ENCODE data around the gene ACSS2. TPM values are rescaled to one million over a fixed set of nuclear protein-coding genes. Genes with fewer than 3 reads are reported as not detected.

The ACSS2 gene
- total and polyA plus RNA-seq, 2 donors (not counting 1 experiment from before 2014, with no cell fraction given): 10.5 to 22.1 TPM

DNA sequence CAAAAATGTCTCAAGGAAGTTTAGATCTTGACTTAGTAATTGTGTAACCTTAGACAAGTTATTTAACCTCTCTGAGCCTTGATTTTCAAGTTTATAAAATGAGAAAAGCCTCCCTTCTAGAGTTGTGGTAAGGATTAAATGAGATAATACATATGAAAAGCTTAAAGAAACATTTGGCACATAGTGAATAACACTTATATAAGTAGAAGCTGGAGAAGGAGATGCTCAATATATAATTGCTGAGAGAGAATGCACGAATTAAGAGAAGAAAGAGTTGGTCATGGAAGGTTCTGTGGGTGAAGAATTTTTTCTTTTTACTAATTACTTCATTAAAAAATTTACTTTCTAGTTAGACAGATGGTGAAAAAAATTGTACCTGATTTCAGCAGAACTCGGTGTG, 5.3 kb downstream of the ACSS2 start:
- peaks cover 4% of the 10 kb centered on the region for H3K79me2 ChIP-seq (ENCODE audit: control insufficient read depth, insufficient read depth, low read length)
- H3K4me3 ChIP-seq (ENCODE audit: control extremely low read depth in 1 of 5, extremely low read depth in 1 of 5, insufficient read depth in 1 of 5, low read depth in 2 of 5, low read length in 4 of 5): no peak overlapping the region
- peaks cover 5 to 6% of the 10 kb centered on the region in 2 donors for H3K4me1 ChIP-seq (ENCODE audit: control insufficient read depth in 2 of 2, insufficient read depth in 2 of 2, low read length in 2 of 2)
- CTCF ChIA-PET: no interaction called here
- H3K27me3 ChIP-seq (replicated peaks in 1 of 4; ENCODE audit: control extremely low read depth in 1 of 4, control insufficient read depth in 3 of 4, insufficient read depth in 4 of 4, low read length in 3 of 4): no peaks in the 10 kb centered on the region
- no peak overlapping the region for H3K9ac ChIP-seq (ENCODE audit: low read length)
- no peaks in the 10 kb centered on the region for H3K9me3 Mint-ChIP-seq (ENCODE audit: insufficient read depth)
- DNase-seq (no peak), ATAC-seq (ENCODE audit: low read depth) (no peak)
- no peak overlapping the region for H2AFZ ChIP-seq (ENCODE audit: insufficient read depth, low read depth, low read length, poor library complexity, severe bottlenecking)
- H3K4me3 Mint-ChIP-seq: no peak overlapping the region
- H3K4me2 ChIP-seq (replicated peaks; ENCODE audit: low read depth, low read length, poor library complexity, severe bottlenecking): no peak overlapping the region
- H3K9me3 ChIP-seq (ENCODE audit: control extremely low read depth in 1 of 3, control insufficient read depth in 2 of 3, insufficient read depth in 1 of 3, low read length in 2 of 3): no peaks in the 10 kb centered on the region
- no peaks in the 10 kb centered on the region for H3K27me3 Mint-ChIP-seq
- POLR2A ChIA-PET: no interaction called here
- intact Hi-C loops (cut with micrococcal nuclease): no loop called here
- 83% methylated on average over 1 of the region's 2 CpGs for WGBS (ENCODE audit: insufficient coverage)
- no peaks in the 10 kb centered on the region for H4K20me1 ChIP-seq (ENCODE audit: control insufficient read depth, insufficient read depth, low read length, poor library complexity, severe bottlenecking)
- no peaks in the 10 kb centered on the region for H3K36me3 ChIP-seq (replicated peaks in 1 of 2; ENCODE audit: control extremely low read depth in 1 of 2, control insufficient read depth in 1 of 2, extremely low read depth in 1 of 2, insufficient read depth in 2 of 2, low read length in 1 of 2)
- H3K4me1 Mint-ChIP-seq: peaks cover 4% of the 10 kb centered on the region
- no peak overlapping the region for H3K27ac ChIP-seq (ENCODE audit: low read length in 2 of 2)
- TF ChIP-seq EZH2 (IDR thresholded peaks at IDR 0.05; ENCODE audit: borderline replicate concordance, insufficient read depth, low read depth, low read length, poor library complexity, severe bottlenecking): no peak
- TF ChIP-seq, protein P1, sequence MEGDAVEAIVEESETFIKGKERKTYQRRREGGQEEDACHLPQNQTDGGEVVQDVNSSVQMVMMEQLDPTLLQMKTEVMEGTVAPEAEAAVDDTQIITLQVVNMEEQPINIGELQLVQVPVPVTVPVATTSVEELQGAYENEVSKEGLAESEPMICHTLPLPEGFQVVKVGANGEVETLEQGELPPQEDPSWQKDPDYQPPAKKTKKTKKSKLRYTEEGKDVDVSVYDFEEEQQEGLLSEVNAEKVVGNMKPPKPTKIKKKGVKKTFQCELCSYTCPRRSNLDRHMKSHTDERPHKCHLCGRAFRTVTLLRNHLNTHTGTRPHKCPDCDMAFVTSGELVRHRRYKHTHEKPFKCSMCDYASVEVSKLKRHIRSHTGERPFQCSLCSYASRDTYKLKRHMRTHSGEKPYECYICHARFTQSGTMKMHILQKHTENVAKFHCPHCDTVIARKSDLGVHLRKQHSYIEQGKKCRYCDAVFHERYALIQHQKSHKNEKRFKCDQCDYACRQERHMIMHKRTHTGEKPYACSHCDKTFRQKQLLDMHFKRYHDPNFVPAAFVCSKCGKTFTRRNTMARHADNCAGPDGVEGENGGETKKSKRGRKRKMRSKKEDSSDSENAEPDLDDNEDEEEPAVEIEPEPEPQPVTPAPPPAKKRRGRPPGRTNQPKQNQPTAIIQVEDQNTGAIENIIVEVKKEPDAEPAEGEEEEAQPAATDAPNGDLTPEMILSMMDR (IDR thresholded peaks at IDR 0.05): no peak
- no peak overlapping the region for H3K27ac Mint-ChIP-seq

DNA sequence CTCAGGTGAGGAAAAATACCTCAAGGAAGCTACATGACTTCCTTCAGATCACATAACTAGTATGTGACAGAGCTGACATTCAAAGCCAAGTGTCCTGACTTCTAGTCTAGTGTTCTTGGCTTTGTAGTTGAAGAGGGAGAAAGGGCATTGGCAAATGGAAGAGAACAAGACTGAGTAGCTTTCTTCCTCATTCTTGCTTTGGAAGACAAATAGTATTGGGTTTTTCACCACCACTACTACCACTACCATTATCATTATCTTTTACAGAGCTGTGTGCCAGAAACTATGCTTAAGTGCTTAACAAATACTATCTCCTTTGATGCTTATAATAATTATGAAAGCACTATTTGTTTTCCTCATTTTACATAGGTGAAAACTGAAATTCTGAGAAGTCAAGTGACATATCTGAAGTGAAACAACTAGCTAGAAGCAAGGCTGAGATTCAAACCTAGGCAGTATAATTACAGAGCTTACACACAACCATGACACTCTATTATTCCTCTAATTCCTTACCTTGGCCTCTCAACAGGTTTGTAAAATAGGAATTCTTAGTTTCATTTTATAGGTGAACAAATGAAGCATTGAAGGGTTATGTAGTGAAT, 6.8 kb downstream of the ACSS2 start:
- TF ChIP-seq EZH2 (IDR thresholded peaks at IDR 0.05; ENCODE audit: borderline replicate concordance, insufficient read depth, low read depth, low read length, poor library complexity, severe bottlenecking): no peak
- TF ChIP-seq, protein P1 (IDR thresholded peaks at IDR 0.05): no peak
- no peaks in the 10 kb centered on the region for H4K20me1 ChIP-seq (ENCODE audit: control insufficient read depth, insufficient read depth, low read length, poor library complexity, severe bottlenecking)
- no peaks in the 10 kb centered on the region for H3K27me3 ChIP-seq (replicated peaks in 1 of 4; ENCODE audit: control extremely low read depth in 1 of 4, control insufficient read depth in 3 of 4, insufficient read depth in 4 of 4, low read length in 3 of 4)
- Mint-ChIP-seq H3K4me1 (no peaks in the 10 kb centered on the region), H3K27me3 (no peaks in the 10 kb centered on the region), H3K27ac (no peak overlapping the region), H3K9me3 (ENCODE audit: insufficient read depth) (no peaks in the 10 kb centered on the region), H3K4me3 (no peak overlapping the region)
- intact Hi-C loops (cut with micrococcal nuclease): no loop called here
- CTCF ChIA-PET: interaction anchor here (0.6 to 1.3 kb wide), 3 partner anchors 9 to 46 kb away, joined by 3 to 5 read pairs (median 3); no protein-coding TSS in a partner anchor
- no peak overlapping the region for H3K4me3 ChIP-seq (ENCODE audit: control extremely low read depth in 1 of 5, extremely low read depth in 1 of 5, insufficient read depth in 1 of 5, low read depth in 2 of 5, low read length in 4 of 5)
- H3K4me2 ChIP-seq (replicated peaks; ENCODE audit: low read depth, low read length, poor library complexity, severe bottlenecking): no peak overlapping the region
- POLR2A ChIA-PET: interaction anchor here (0.5 kb wide), 1 partner anchor 997 kb away, joined by 7 read pairs; no protein-coding TSS in a partner anchor
- no peaks in the 10 kb centered on the region for H3K36me3 ChIP-seq (replicated peaks in 1 of 2; ENCODE audit: control extremely low read depth in 1 of 2, control insufficient read depth in 1 of 2, extremely low read depth in 1 of 2, insufficient read depth in 2 of 2, low read length in 1 of 2)
- no peak overlapping the region for H2AFZ ChIP-seq (ENCODE audit: insufficient read depth, low read depth, low read length, poor library complexity, severe bottlenecking)
- H3K9ac ChIP-seq (ENCODE audit: low read length): no peak overlapping the region
- DNase-seq: no peak
- ATAC-seq (ENCODE audit: low read depth): no peak
- no peak overlapping the region for H3K27ac ChIP-seq (ENCODE audit: low read length in 2 of 2)
- H3K4me1 ChIP-seq (ENCODE audit: control insufficient read depth in 2 of 2, insufficient read depth in 2 of 2, low read length in 2 of 2): no peaks in the 10 kb centered on the region
- H3K79me2 ChIP-seq (ENCODE audit: control insufficient read depth, insufficient read depth, low read length): no peaks in the 10 kb centered on the region
- H3K9me3 ChIP-seq (ENCODE audit: control extremely low read depth in 1 of 3, control insufficient read depth in 2 of 3, insufficient read depth in 1 of 3, low read length in 2 of 3): no peaks in the 10 kb centered on the region

Measured in B cell (primary cell).